Measurements from ENCODE around the gene CHST1. TPM values are rescaled to one million over a fixed set of nuclear protein-coding genes. Genes with fewer than 3 reads are reported as not detected.

CHST1 gene
- total and polyA plus RNA-seq, 10 of the 15 experiments (the other 5 are each of a cell fraction or from before 2014, with no cell fraction given): not detected

GRCh38 chr11:45641961-45642360 is 23.5 kb downstream of the CHST1 start:
- no peak overlapping the region for H3K4me3 ChIP-seq
- CTCF ChIA-PET: interaction anchor here (0.9 to 1.2 kb wide), 2 partner anchors 13 to 270 kb away, joined by 3 read pairs; no protein-coding TSS in a partner anchor
- DNase-seq (ENCODE audit: low read depth, low spot score) (no peak), FAIRE-seq (no peak), ATAC-seq (no peak)
- H4K20me1 ChIP-seq (ENCODE audit: control insufficient read depth, insufficient read depth): no peaks in the 10 kb centered on the region
- RAD21 ChIA-PET (ENCODE audit: unreplicated experiment): no interaction called here
- no peak overlapping the region for H2AFZ ChIP-seq (ENCODE audit: control insufficient read depth, low read depth, low read length)
- no peak overlapping the region for H3K9ac ChIP-seq (ENCODE audit: control insufficient read depth, insufficient read depth, low read length)
- in situ Hi-C loops (cut with MboI): no loop called here
- H3K36me3 ChIP-seq (ENCODE audit: control insufficient read depth in 2 of 2, insufficient read depth in 2 of 2, low read length in 1 of 2): no peaks in the 10 kb centered on the region
- POLR2A ChIA-PET: no interaction called here
- H3K4me1 ChIP-seq (ENCODE audit: control insufficient read depth, insufficient read depth, low read length): no peaks in the 10 kb centered on the region
- H3K9me3 ChIP-seq (replicated peaks; ENCODE audit: control insufficient read depth, insufficient read depth, low read length): no peaks in the 10 kb centered on the region
- no peaks in the 10 kb centered on the region for H3K79me2 ChIP-seq (ENCODE audit: control insufficient read depth, insufficient read depth, low read length)
- H3K4me2 ChIP-seq (ENCODE audit: control insufficient read depth, insufficient read depth): no peak overlapping the region
- 13% methylated on average over 2 of the region's 2 CpGs for WGBS (ENCODE audit: insufficient coverage, insufficient replicate concordance, low lambda C conversion rate, missing lambda C conversion rate)
- no peak for TF ChIP-seq ZNF24 (IDR thresholded peaks at IDR 0.05)
- TF ChIP-seq EZH2 (IDR thresholded peaks at IDR 0.05; ENCODE audit: borderline replicate concordance, control insufficient read depth, low read depth, low read length): no peak
- TF ChIP-seq ZBTB33 (IDR thresholded peaks at IDR 0.05): no peak
- no peak for TF ChIP-seq YY1 (IDR thresholded peaks at IDR 0.05; ENCODE audit: low read depth, low read length)
- TF ChIP-seq SIN3A (IDR thresholded peaks at IDR 0.05; ENCODE audit: low read depth, low read length): no peak
- no peak for TF ChIP-seq USF2 (IDR thresholded peaks at IDR 0.05; ENCODE audit: borderline replicate concordance, low read depth, low read length)
- no TSS peak for BruUV-seq (replicated peaks)
- H3K27ac ChIP-seq (ENCODE audit: control insufficient read depth, insufficient read depth): no peak overlapping the region
- H3K27me3 ChIP-seq (replicated peaks in 1 of 2; ENCODE audit: control insufficient read depth in 2 of 2, insufficient read depth in 2 of 2, low read length in 1 of 2): peaks cover 0 to 4% of the 10 kb centered on the region in 2 experiments; a peak in 2 of 4 replicates
- SMC1A ChIA-PET (ENCODE audit: uncharacterized antibody, unreplicated experiment): no interaction called here
- intact Hi-C loops (cut with micrococcal nuclease; ENCODE audit: unreplicated experiment): no loop called here
